Left ventricle myocardium inferior (tissue), 1 donor: ENCODE results near the gene C1GALT1. TPM values are rescaled to one million over a fixed set of nuclear protein-coding genes. Genes with fewer than 3 reads are reported as not detected.

Source experiments
- DNase-seq: peaks from one replicate; pipeline ENCODE4 v3.0.0-alpha.2; 2020
- H3K27ac ChIP-seq: fragments of 200-600 bp; replicated peaks from 2 replicates; pipeline ENCODE4 v1.8.0; 2021
- H3K27me3 ChIP-seq: fragments of 200-600 bp; 2 replicates; pipeline ENCODE4 v1.8.0; 2021; ENCODE audit warnings: low read depth
- H3K36me3 ChIP-seq: fragments of 200-600 bp; 2 replicates; pipeline ENCODE4 v1.8.0; 2021
- H3K4me1 ChIP-seq: fragments of 200-600 bp; 2 replicates; pipeline ENCODE4 v1.8.0; 2021
- H3K4me3 ChIP-seq: fragments of 200-600 bp; 2 replicates; pipeline ENCODE4 v1.8.0; 2021; ENCODE audit warnings: mild to moderate bottlenecking, moderate library complexity
- H3K9me3 ChIP-seq: fragments of 200-600 bp; replicated peaks from 2 replicates; pipeline ENCODE4 v1.8.0; 2021
- intact Hi-C: fragments of 100-400 bp; cut with micrococcal nuclease; formaldehyde crosslinking; loops from one replicate; pipeline ENCODE4 v1.11.0; 2022
- total RNA-seq: library from RNA; stranded (reverse); fragmentation: NEBNext Ultra II Directional; extraction: Animal tissue kit (Norgen Biotek cat#: 25700); gene quantifications from one replicate; pipeline ENCODE4 v1.2.1, GENCODE V29; 2021
- TF ChIP-seq, protein P1 (sequence below): fragments of 200-600 bp; IDR thresholded peaks from 2 replicates; pipeline ENCODE4 v1.8.0; 2021; ENCODE audit warnings: antibody characterized with exemption, mild to moderate bottlenecking, borderline replicate concordance
- donor health status: DM: no; HTN: yes; CAD: no; lungs with severe emphysema.

The C1GALT1 gene
- total RNA-seq, 1 donor from 2014 or later, result 19.4 TPM

DNA sequence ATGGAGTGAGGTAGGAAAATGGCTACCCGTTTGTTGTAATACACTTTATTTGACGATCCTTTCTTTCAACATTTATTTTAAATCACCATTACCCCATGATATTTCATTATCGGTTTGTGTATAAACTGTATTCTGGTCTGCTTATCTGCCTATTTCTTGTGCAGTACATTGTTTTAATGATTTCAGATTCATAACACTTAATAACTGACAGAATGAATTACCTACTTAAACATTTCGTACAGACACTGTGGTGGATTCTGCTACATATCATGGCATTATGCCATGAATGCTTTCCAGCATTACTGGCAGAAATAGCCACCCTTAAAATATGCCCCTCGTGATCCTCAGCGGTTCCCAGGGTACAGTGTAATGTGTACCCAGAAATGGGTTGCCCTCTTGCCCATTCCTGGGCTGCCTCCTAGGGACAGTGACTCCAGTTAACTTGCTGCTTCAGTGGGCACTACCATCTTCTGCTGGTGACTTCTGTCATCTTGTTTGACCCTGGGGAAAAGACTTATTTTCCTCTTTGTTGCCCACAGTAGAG is 74.5 kb downstream of the C1GALT1 start:
- Histone ChIP-seq H3K9me3 (peaks cover 12% of the 10 kb centered on the region), H3K27ac (peak overlapping the region; percentile 69), H3K27me3 (no peaks in the 10 kb centered on the region), H3K4me1 (peaks cover 11% of the 10 kb centered on the region), H3K36me3 (peaks cover 8% of the 10 kb centered on the region), H3K4me3 (peak overlapping the region; percentile 21)
- intact Hi-C loops, result no loop called here
- TF ChIP-seq, protein P1, sequence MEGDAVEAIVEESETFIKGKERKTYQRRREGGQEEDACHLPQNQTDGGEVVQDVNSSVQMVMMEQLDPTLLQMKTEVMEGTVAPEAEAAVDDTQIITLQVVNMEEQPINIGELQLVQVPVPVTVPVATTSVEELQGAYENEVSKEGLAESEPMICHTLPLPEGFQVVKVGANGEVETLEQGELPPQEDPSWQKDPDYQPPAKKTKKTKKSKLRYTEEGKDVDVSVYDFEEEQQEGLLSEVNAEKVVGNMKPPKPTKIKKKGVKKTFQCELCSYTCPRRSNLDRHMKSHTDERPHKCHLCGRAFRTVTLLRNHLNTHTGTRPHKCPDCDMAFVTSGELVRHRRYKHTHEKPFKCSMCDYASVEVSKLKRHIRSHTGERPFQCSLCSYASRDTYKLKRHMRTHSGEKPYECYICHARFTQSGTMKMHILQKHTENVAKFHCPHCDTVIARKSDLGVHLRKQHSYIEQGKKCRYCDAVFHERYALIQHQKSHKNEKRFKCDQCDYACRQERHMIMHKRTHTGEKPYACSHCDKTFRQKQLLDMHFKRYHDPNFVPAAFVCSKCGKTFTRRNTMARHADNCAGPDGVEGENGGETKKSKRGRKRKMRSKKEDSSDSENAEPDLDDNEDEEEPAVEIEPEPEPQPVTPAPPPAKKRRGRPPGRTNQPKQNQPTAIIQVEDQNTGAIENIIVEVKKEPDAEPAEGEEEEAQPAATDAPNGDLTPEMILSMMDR, result no peak
- no peak for DNase-seq

DNA sequence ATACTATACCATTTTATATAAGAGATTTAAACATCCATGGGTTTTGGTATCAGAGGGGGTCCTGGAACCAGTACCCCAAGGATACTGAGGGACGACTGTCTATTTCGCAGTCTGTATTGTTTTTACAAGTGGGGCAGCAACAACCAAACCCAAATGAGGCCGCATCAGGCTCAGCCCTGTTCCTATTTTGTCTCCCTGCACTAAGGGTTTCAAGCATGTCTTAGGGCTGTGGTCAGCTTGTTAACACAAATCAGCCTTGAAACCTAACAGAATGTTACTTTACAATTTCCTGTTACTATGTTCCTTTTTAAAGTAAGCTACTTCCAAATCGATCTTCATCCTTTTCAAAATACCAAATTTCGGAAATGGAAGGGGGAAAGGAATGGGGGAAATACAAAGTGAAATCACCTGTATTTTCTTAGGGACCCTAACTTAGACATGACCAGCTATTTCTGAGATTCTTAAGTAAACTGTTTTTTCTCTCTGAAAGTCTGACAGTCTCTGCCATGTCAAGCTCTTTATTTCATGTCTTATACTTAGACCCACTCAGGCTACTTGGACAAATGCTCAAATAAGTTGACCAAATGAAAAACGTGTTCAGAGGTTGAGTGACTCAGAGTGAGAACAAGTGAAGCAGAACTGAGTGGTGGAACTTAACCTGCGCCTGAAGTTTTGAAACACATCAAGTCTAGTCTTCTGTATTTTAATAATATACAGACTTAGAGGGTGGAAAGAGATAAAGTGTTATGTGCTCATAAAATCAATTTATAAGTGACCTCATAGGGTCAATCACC is 75.8 kb downstream of the C1GALT1 start:
- Histone ChIP-seq H3K27ac (peak overlapping the region; percentile 69), H3K27me3 (no peaks in the 10 kb centered on the region), H3K4me1 (peaks cover 11% of the 10 kb centered on the region), H3K4me3 (no peak overlapping the region), H3K36me3 (peaks cover 8% of the 10 kb centered on the region), H3K9me3 (peaks cover 14% of the 10 kb centered on the region)
- intact Hi-C loops, result no loop called here
- TF ChIP-seq, protein P1, result no peak
- no peak for DNase-seq

DNA sequence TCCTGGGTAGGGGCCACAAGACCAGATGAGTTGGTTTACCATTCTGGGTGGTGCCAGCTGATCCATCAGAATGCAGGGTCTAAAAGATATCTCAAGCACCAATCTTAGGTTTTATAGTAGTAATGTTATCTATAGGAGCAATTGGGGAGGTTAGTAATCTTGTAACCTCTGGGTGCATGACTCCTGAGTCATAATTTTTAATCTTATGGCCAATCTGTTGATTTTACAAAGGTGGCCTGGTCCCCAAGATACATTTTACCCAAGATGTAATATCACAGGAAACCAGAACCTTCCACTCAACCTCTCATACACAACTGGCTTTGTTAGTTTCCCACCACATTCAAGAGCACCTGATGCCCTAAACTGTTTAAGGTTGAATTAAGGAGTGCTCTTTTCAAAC is 79.5 kb downstream of the C1GALT1 start:
- Histone ChIP-seq H3K27ac (no peak overlapping the region), H3K9me3 (peaks cover 14% of the 10 kb centered on the region), H3K4me3 (no peak overlapping the region), H3K27me3 (no peaks in the 10 kb centered on the region), H3K4me1 (peaks cover 11% of the 10 kb centered on the region), H3K36me3 (peaks cover 8% of the 10 kb centered on the region)
- TF ChIP-seq, protein P1, result no peak
- DNase-seq, result no peak
- intact Hi-C loops, result no loop called here

DNA sequence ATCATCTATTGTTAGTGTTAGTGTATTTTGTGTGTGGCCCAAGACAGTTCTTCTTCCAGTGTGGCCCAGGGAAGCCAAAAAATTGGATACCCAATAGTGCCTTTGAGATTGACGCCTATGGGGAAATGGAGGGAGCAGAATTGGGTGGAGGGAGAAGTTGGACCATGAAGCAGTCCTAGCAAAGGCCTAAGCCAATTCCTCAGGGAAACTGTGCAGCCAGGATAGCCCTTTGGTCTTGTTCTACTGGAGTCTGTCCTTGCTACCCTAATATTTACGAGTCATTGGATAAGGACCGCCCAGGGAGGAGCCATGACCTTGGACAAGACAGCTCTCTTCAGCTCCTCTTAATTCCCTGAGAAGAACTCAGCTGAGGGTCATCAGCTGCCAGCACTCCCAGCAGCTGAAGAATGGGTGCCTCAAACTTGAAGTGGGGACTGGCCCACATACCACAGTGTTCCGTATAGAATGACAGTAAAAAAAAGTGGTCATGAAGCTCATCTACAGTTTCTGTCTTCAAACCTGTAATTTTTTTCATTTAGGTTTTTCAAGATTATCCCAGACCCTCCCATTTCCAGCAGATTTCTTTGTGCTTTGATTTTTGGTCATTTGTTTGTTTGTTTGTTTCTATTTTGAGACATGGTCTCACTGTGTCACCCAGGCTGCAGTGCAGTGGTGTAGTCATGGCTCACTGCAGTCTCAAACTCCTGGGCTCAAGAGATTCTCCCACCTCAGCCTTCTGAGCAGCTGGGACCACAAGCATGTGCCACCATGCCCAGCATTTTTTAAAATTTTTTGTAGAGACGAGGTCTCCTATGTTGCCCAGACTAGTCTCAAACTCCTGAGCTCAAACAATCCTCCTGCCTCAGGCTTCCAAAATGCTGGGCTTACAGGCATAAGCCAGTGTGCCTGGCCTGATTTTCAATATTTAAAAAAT is 81.2 kb downstream of the C1GALT1 start:
- DNase-seq, result no peak
- H3K27ac ChIP-seq, result no peak overlapping the region
- H3K4me1 ChIP-seq, result no peaks in the 10 kb centered on the region
- intact Hi-C loops, result no loop called here
- peaks cover 8% of the 10 kb centered on the region for H3K36me3 ChIP-seq
- no peak overlapping the region for H3K4me3 ChIP-seq
- peaks cover 14% of the 10 kb centered on the region for H3K9me3 ChIP-seq
- TF ChIP-seq, protein P1, result no peak
- H3K27me3 ChIP-seq, result no peaks in the 10 kb centered on the region

DNA sequence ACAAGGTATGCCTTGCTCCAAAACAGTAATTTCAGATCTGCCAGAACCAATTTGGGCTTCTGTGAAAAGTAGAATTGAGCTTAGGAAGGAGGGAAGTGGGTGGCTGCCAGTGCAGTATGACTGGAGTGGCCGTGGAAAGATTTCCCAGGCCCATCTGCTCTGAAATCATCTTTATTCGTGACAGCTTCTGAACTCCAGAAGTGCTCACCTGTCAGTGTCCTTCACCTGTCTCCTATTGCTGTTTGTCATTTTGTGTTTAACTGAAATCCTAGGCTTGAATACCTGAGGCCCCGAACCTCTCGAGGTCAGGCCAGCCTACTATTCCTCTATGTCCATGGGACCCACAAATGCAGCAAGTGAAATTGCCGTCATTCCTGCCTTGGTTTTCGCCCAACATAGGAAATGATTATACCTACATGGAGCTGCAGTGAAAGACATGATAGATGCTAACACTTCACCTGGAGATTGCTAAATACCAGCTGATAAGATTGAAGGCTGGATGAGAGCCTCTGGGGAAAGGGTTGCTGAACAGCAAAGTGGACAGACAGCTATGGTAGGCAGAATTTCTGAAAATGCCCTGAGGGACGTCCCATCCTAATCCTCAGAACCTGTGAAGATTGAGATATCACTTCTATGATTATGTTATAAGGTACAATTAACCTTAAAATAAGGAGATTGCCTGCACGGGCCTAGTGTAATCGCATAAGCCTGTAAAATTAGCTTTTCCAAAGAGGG is 82.1 kb downstream of the C1GALT1 start:
- no peaks in the 10 kb centered on the region for H3K27me3 ChIP-seq
- intact Hi-C loops, result no loop called here
- TF ChIP-seq, protein P1, result no peak
- H3K36me3 ChIP-seq, result peaks cover 3% of the 10 kb centered on the region
- H3K9me3 ChIP-seq, result peaks cover 14% of the 10 kb centered on the region
- no peaks in the 10 kb centered on the region for H3K4me1 ChIP-seq
- H3K4me3 ChIP-seq, result no peak overlapping the region
- no peak for DNase-seq
- no peak overlapping the region for H3K27ac ChIP-seq
